GM19455 (cell line): ENCODE measurements around the gene PLEKHG4B.
"Not testable (repeated sequence)": the region's sequence is repeated elsewhere in the genome, so short reads cannot be mapped to it uniquely, and the experiment has no call there.

Experiments
- ATAC-seq: cut with Tn5 transposase; IDR thresholded peaks from one replicate; pipeline ENCODE4 v1.9.1; 2021; ENCODE audit not compliant: unreplicated experiment

Gene PLEKHG4B

GRCh38 chr5:155651-156410 lies 63.9 kb downstream of the PLEKHG4B start:
- no peak for ATAC-seq

DNA sequence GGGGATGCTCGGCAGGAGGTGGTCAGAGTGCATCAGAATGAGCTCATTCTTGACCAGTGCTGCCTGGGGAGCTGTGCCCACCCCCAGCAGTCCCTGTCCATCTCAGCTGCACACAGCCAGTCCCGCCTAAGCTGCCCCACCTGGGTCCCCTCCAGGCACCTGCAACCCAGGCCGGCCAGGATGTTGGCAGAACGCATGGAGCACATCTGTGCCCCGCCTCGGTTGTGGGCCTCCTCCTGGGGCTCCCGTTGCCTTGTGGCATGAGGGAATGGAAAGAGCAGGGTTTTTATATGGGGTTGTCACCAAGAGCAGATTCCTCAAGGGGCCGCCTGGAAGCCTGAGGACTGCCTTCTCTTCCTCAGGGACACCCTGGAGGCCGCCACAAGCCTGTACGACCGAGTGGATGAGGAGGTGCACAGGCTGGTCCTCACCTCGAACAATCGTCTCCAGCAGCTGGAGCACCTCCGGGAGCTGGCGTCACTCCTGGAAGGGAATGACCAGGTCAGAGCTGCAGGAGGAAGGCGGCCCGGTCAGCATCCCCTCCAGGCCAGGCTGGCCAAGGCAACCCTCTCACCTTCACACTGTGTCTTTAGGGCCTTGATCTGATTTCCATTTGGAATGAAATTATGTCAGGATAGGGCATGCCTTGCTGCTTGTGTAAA lies 64.6 kb downstream of the PLEKHG4B start:
- no peak for ATAC-seq

DNA sequence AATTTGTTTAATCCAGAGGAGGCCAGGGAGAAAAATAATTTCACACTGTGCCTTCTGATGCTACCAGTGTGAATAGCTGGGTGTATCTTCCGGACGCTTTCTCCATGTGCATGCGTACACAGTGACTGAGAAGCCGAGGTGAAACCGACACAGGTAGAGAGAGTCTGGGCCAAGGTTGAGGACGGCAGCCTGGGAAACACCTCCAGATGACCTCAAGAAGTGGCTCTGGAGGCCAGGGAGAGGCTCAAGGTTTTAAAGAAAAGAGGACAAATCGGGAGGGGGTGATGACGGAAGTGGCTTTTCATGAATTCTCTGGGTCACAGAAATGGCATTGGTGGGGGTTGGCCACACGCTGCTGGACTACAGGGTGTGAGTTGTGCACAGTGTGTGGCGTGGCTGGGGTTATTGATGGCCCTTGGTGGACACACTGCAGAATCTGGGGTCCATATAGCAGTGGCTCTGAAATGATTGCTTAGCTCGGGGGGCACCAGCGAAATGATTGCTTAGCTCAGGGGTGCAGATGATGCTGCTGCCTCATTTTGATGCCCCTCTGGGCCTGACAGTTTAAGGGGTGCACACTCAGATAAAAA lies 65.3 kb downstream of the PLEKHG4B start:
- no peak for ATAC-seq

DNA sequence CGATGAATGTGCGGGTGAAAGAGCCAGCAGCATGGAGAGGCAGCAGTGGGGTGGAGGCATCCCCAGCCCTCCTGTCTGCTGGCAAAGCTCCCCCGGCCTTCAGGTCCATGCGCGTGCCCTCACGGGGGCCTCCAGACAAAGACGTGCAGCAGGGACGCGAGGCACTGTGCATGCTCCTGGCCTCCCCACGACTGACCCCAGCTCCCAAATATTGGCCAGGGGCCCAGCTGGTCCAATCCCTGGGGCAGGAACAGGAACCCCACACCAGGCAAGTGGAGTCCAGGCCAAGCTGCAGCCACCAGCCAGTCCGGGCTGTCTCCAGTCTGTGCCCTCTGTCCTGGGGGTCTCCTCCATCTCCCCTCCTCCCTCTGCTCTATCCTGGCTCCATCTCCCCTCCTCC lies 65.8 kb downstream of the PLEKHG4B start:
- ATAC-seq: no peak

GRCh38 chr5:158807-159447 lies 67.0 kb downstream of the PLEKHG4B start:
- ATAC-seq: no peak

DNA sequence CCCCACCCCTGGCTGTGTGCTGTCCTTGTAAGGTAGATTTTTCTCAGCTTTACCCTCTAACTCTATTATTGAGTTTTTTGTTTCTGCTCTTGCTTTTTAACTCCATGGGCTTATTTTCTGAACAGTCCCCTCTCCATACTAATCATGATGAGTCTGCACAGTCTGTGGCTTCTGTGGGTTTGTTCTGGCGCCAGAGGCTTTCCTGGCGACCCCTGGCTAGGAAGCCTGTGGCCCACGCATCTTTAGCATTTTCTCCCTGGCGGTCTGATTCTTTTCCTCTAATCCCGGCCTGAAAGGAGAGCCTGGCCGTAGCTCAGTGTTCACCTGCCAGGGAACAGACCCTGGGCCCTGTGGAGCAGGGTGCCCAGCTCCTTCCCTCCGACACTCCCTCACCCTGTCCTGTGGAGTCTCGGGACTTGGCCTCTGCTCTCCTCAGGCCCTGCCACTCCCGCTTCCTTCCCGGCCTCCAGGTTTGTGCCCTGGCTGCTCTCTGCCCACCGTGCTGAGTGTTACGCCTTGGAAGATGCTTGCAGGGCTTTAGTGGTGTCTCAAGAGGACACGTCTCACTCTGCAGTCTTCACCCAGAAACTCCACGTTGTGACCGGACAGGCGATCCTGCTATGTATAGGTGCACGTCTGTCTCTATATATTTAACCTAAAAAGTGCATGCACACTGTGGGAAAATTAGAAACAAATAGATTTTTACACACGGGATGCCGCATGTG lies 67.6 kb downstream of the PLEKHG4B start:
- ATAC-seq: no peak

DNA sequence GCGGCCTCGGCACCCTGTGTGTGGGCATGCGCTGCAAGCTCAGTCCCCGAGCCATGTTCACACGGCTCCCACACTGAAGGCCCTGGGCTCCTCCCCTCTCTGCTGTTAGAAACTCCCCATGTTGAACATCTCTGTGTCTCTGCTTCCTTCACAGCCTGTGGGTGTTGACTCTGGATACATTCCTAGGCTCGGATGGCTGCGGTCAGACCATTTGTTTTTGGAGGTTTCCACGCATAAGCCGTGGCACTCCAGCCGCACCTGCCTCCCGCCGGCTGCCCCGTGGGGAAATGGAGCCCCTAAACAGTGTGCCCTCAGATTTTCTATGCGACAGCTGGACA lies 68.2 kb downstream of the PLEKHG4B start:
- ATAC-seq: no peak

- no peak for ATAC-seq
Measured at GRCh38 chr5:160921-161802, 69.2 kb downstream of the PLEKHG4B start.

GRCh38 chr5:161803-162110 lies 69.8 kb downstream of the PLEKHG4B start:
- no peak for ATAC-seq

DNA sequence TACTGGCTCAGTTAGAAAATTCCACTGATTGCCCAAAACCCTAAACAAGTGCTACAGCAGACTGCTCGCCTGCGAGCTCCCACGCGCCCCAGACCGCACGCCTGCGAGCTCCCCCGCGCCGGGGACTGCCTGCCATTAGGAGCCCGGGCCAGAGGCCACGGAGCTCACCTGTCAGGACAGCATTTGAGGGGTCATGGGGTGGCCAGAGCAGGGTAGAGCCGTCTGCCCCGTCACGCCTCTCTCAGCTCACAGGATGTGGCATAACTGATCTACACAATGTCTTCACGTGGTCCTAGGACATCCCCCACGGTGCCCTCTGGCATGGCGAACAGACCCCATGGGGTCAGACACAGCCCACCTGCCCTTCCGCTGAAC lies 70.2 kb downstream of the PLEKHG4B start:
- no peak for ATAC-seq

- ATAC-seq: no peak
Measured at GRCh38 chr5:162565-163337, 70.8 kb downstream of the PLEKHG4B start.

DNA sequence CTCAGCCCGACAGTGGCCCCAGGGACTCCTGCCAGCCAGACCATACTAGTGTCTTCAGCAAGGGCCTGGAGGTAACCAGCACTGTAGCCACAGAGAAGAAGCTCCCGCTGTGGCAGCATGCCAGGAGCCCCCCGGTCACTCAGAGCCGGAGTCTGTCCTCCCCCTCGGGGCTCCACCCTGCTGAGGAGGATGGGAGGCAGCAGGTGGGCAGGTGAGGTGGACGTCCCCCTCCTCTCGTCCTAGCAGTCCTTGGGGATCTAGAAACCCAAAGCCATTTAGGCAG lies 71.3 kb downstream of the PLEKHG4B start:
- no peak for ATAC-seq

DNA sequence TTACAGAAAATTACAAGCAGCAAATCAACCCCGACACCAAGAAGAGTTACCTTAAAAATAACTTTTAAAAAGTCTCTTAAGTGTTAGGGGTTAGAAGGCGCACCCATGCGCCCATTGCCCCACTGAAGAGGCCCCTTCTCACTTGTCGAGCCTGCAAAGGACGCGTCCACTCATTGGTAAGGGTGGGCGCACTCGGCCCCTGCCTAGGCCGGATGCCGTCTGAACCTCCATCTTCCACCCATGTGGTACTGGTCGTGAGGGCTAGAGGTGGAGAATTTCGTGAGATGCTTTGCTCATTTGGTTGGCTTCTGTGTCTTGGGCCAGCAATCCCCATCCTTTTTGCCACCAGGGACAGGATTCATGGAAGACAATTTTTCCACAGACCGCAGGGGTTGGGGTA lies 71.9 kb downstream of the PLEKHG4B start:
- ATAC-seq: no peak

DNA sequence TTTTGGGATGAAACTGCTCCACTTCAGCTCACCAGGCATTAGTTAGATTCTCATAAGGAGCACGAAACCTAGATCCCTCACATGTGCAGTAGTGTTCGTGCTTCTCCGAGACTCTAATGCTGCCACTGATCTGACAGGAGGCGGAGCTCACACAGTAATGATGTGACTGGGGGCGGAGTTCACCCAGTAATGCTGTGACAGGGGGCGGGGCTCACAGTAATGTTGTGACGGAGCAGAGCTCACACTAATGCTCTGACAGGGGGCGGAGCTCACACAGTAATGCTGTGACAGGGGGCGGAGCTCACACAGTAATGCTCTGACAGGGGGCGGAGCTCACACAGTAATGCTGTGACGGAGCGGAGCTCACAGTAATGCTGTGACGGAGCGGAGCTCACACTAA lies 72.3 kb downstream of the PLEKHG4B start:
- ATAC-seq: no peak

- ATAC-seq: not testable (repeated sequence)
Measured at GRCh38 chr5:164783-165182, 72.8 kb downstream of the PLEKHG4B start.

DNA sequence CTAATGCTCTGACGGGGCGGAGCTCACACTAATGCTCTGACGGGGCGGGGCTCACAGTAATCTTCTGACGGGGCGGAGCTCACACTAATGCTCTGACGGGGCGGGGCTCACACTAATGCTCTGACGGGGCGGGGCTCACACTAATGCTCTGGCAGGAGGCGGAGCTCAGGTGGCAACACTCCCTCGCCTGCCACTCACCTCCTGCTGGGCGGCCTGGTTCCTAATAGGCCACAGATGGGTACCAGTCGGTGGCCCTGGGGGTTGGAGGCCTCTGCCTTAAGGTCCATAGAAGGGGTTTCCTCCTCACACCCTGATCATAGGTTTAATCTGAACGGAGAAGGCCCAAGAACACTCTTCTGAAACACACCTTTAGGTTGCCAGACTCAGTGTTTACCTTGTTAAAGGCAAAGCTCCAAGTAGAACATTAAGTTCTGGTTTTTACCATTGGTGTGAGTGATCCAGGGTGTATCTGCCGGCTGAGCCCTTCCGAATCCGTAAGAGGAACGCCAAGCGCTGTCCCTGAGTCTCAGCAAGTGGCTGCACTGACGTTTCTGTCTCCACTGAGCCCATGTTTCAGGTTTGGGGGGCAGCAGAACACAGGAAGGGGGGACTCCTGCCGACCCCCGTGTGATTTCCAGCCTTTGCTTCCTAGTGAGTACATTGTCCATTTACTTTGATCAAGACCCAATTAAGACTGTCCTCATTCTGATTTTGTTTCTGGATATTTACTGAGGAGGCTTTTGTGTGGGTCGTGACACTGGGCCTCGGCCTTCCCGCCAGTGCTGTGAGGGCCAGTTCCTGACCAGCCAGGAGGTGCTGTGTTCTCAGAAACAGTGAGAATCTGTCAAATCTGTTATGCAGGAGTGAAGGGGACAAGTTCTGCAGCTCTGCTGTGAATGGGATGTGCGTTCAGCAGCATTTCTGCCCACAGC lies 74.7 kb downstream of the PLEKHG4B start:
- ATAC-seq: no peak

DNA sequence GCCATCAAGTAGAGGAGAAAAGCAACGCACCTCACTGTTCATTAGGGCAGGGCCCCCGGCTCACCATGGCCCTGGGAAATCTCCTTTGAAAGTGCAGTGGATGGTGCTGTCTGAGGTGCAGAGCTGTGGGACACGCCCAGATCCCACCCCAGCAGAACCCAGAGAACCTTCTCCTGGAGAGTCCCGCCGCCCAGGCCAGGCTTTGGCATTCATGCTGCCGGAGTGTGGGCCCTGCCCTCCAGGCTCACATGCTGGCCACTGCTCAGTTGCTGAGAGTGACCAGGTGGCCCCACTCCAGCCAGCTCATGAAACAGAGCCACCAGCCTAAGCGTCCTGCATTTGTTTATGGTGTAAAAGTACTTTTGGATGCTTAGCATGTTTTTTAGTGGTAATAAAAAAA lies 75.5 kb downstream of the PLEKHG4B start:
- ATAC-seq: no peak

GRCh38 chr5:167982-168660 lies 76.2 kb downstream of the PLEKHG4B start:
- ATAC-seq: no peak
